Fibroblast of lung (primary cell): ENCODE results near the gene GLG1.

Source experiments
- EZH2 ChIP-seq: IDR thresholded peaks from 2 replicates; pipeline ENCODE4 v1.5.1; 2012; ENCODE audit warnings: low read length, control low read depth, mild to moderate bottlenecking; ENCODE audit errors: missing control alignments
- TF ChIP-seq, protein P1 (sequence below), 2 donors: IDR thresholded peaks in 1 of 2; conservative IDR thresholded peaks in 1 of 2; 1 replicate in 1 of 2; 2 replicates in 1 of 2; pipeline ENCODE4 v1.5.1; 2011 to 2012; ENCODE audit warnings: low read length in 2 of 2, control low read depth in 1 of 2, inconsistent platforms in 1 of 2, low read depth in 1 of 2, mild to moderate bottlenecking in 1 of 2

DNA sequence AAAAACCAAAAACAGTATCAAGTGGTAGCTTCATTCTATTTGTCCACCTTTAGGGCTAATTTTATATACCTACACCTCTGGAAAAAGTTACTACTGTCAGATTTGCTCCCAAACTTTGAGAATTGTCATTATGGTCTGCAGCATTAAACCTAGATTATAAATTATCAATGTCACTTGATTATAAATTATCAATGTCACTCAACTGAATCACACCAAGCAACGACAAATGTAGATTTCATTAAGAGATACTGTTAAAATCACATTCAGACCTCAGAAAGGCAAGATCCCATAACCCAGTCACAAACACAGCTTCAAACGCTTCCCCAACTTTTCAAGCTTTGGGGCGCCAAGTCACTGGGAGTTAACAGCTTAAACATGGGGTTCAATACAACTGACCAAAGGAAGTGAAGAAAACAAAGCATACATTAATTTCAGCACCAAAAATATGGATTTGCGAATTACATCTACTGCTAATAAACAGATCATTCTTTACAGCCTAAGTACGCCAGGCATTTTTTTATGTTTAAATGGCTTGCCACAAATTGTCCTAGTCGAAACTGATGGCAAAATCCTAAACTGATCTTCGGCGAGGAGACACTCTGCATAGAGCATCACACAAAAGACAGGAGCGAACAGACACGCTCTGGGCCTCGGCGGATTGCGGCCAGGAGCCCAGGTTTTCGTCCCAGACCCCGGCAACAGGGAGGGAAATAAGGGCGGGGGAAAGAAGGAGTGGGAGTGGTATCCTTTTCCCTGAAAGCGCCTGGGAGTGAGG lies 981 bp downstream of the GLG1 start:
- TF ChIP-seq, protein P1, sequence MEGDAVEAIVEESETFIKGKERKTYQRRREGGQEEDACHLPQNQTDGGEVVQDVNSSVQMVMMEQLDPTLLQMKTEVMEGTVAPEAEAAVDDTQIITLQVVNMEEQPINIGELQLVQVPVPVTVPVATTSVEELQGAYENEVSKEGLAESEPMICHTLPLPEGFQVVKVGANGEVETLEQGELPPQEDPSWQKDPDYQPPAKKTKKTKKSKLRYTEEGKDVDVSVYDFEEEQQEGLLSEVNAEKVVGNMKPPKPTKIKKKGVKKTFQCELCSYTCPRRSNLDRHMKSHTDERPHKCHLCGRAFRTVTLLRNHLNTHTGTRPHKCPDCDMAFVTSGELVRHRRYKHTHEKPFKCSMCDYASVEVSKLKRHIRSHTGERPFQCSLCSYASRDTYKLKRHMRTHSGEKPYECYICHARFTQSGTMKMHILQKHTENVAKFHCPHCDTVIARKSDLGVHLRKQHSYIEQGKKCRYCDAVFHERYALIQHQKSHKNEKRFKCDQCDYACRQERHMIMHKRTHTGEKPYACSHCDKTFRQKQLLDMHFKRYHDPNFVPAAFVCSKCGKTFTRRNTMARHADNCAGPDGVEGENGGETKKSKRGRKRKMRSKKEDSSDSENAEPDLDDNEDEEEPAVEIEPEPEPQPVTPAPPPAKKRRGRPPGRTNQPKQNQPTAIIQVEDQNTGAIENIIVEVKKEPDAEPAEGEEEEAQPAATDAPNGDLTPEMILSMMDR (conservative IDR thresholded peaks at IDR 0.05 in 1 of 2, IDR thresholded peaks at IDR 0.05 in 1 of 2; ENCODE audit: low read depth in 1 of 2, low read length in 2 of 2): no peak
- TF ChIP-seq EZH2: no peak
